ENCODE results near the gene CCDC102B.

The CCDC102B gene

GRCh38 chr18:68960355-68960754 is 162.5 kb downstream of the CCDC102B start:
- no peaks in the 10 kb centered on the region for H3K79me2 ChIP-seq (ENCODE audit: insufficient read depth, low read depth)
- H2AFZ ChIP-seq (ENCODE audit: low read depth): no peak overlapping the region
- no peaks in the 10 kb centered on the region for H3K4me1 ChIP-seq (ENCODE audit: low read depth, poor library complexity, severe bottlenecking)
- H3K27me3 ChIP-seq (ENCODE audit: insufficient read depth, low read depth): no peaks in the 10 kb centered on the region
- H3K27ac ChIP-seq: no peak overlapping the region
- no peak for TF ChIP-seq CTCF (conservative IDR thresholded peaks at IDR 0.05; ENCODE audit: low read depth, low read length)
- no peak overlapping the region for H3K4me3 ChIP-seq (IDR thresholded peaks at IDR 0.05; ENCODE audit: insufficient read depth, low read depth, low read length)
- no peaks in the 10 kb centered on the region for H3K36me3 ChIP-seq (ENCODE audit: insufficient read depth)
- H3K9ac ChIP-seq: no peak overlapping the region
- H3K4me2 ChIP-seq: no peak overlapping the region
- H4K20me1 ChIP-seq (ENCODE audit: insufficient read depth): no peaks in the 10 kb centered on the region

- H3K79me2 ChIP-seq (ENCODE audit: insufficient read depth, low read depth): no peaks in the 10 kb centered on the region
- no peak overlapping the region for H3K4me2 ChIP-seq
- no peak for TF ChIP-seq CTCF (conservative IDR thresholded peaks at IDR 0.05; ENCODE audit: low read depth, low read length)
- H3K27ac ChIP-seq: no peak overlapping the region
- H3K4me1 ChIP-seq (ENCODE audit: low read depth, poor library complexity, severe bottlenecking): no peaks in the 10 kb centered on the region
- no peak overlapping the region for H2AFZ ChIP-seq (ENCODE audit: low read depth)
- no peak overlapping the region for H3K9ac ChIP-seq
- no peaks in the 10 kb centered on the region for H4K20me1 ChIP-seq (ENCODE audit: insufficient read depth)
- no peaks in the 10 kb centered on the region for H3K36me3 ChIP-seq (ENCODE audit: insufficient read depth)
- no peak overlapping the region for H3K4me3 ChIP-seq (IDR thresholded peaks at IDR 0.05; ENCODE audit: insufficient read depth, low read depth, low read length)
- H3K27me3 ChIP-seq (ENCODE audit: insufficient read depth, low read depth): no peaks in the 10 kb centered on the region
Observed at GRCh38 chr18:68962623-68963022, 164.7 kb downstream of the CCDC102B start.

- H3K4me2 ChIP-seq: no peak overlapping the region
- no peak for TF ChIP-seq CTCF (conservative IDR thresholded peaks at IDR 0.05; ENCODE audit: low read depth, low read length)
- H3K9ac ChIP-seq: no peak overlapping the region
- H4K20me1 ChIP-seq (ENCODE audit: insufficient read depth): no peaks in the 10 kb centered on the region
- H3K79me2 ChIP-seq (ENCODE audit: insufficient read depth, low read depth): no peaks in the 10 kb centered on the region
- no peak overlapping the region for H2AFZ ChIP-seq (ENCODE audit: low read depth)
- H3K27me3 ChIP-seq (ENCODE audit: insufficient read depth, low read depth): no peaks in the 10 kb centered on the region
- H3K27ac ChIP-seq: no peak overlapping the region
- no peaks in the 10 kb centered on the region for H3K4me1 ChIP-seq (ENCODE audit: low read depth, poor library complexity, severe bottlenecking)
- no peak overlapping the region for H3K4me3 ChIP-seq (IDR thresholded peaks at IDR 0.05; ENCODE audit: insufficient read depth, low read depth, low read length)
- no peaks in the 10 kb centered on the region for H3K36me3 ChIP-seq (ENCODE audit: insufficient read depth)
Observed at GRCh38 chr18:68965817-68966216, 167.9 kb downstream of the CCDC102B start.

- H3K27me3 ChIP-seq (ENCODE audit: insufficient read depth, low read depth): no peaks in the 10 kb centered on the region
- no peak for TF ChIP-seq CTCF (conservative IDR thresholded peaks at IDR 0.05; ENCODE audit: low read depth, low read length)
- no peak overlapping the region for H3K9ac ChIP-seq
Observed at GRCh38 chr18:68969027-68969426, 171.1 kb downstream of the CCDC102B start.

More at GRCh38 chr18:68969027-68969426, 171.1 kb downstream of the CCDC102B start:
- no peak overlapping the region for H3K4me2 ChIP-seq
- no peaks in the 10 kb centered on the region for H3K4me1 ChIP-seq (ENCODE audit: low read depth, poor library complexity, severe bottlenecking)
- no peak overlapping the region for H3K4me3 ChIP-seq (IDR thresholded peaks at IDR 0.05; ENCODE audit: insufficient read depth, low read depth, low read length)
- no peaks in the 10 kb centered on the region for H3K79me2 ChIP-seq (ENCODE audit: insufficient read depth, low read depth)
- no peaks in the 10 kb centered on the region for H3K36me3 ChIP-seq (ENCODE audit: insufficient read depth)
- H4K20me1 ChIP-seq (ENCODE audit: insufficient read depth): no peaks in the 10 kb centered on the region
- no peak overlapping the region for H3K27ac ChIP-seq
- H2AFZ ChIP-seq (ENCODE audit: low read depth): no peak overlapping the region

Measured in KMS-11 (cell line).